OCI-LY3 (cell line): ENCODE measurements around the gene RBMS3.

Experiments used
- H2AFZ ChIP-seq: fragments of 200-600, 300-600 bp; shearing (Covaris generic); 2 replicates; pipeline ENCODE4 v1.6.0; 2014; ENCODE audit warnings: antibody characterized with exemption, low read depth, low read length
- H3K27ac ChIP-seq: fragments of 200-600, 300-600 bp; sonication (generic); 2 replicates; pipeline ENCODE4 v1.5.1; 2014; ENCODE audit warnings: mild to moderate bottlenecking, low read length, moderate library complexity, mixed read lengths
- H3K27me3 ChIP-seq: fragments of 200-600, 300-600 bp; sonication (generic); 2 replicates; pipeline ENCODE4 v1.6.1; 2014; ENCODE audit warnings: low read depth, low read length, mixed read lengths
- H3K36me3 ChIP-seq: fragments of 200-600, 300-600 bp; sonication (generic); replicated peaks from 2 replicates; pipeline ENCODE3; 2014; ENCODE audit warnings: low read depth, low read length, mixed read lengths
- H3K4me1 ChIP-seq: fragments of 300-600, 200-600 bp; sonication (generic); 2 replicates; pipeline ENCODE4 v1.6.1; 2014; ENCODE audit warnings: low read length, mixed read lengths
- H3K4me2 ChIP-seq: fragments of 200-600, 300-600 bp; sonication (generic); 2 replicates; pipeline ENCODE4 v1.6.1; 2014; ENCODE audit warnings: low read length, mixed read lengths
- H3K4me3 ChIP-seq: fragments of 300-600, 200-600 bp; sonication (generic); 2 replicates; pipeline ENCODE4 v1.5.1; 2014; ENCODE audit warnings: antibody characterized with exemption, mild to moderate bottlenecking, low read length, moderate library complexity
- H3K79me2 ChIP-seq: fragments of 300-600, 200-600 bp; shearing (Covaris generic); 2 replicates; pipeline ENCODE4 v1.6.1; 2014; ENCODE audit warnings: mild to moderate bottlenecking, low read length, mixed read lengths
- H3K9ac ChIP-seq: fragments of 300-600, 200-600 bp; shearing (Covaris generic); 2 replicates; pipeline ENCODE4 v1.6.0; 2014; ENCODE audit warnings: mild to moderate bottlenecking, low read length, moderate library complexity
- H3K9me3 ChIP-seq: fragments of 200-600, 300-600 bp; shearing (Covaris generic); 2 replicates; pipeline ENCODE4 v1.6.1; 2014; ENCODE audit warnings: low read length, mixed read lengths; ENCODE audit not compliant: insufficient read depth
- H4K20me1 ChIP-seq: fragments of 200-600, 300-600 bp; sonication (generic); 2 replicates; pipeline ENCODE4 v1.6.1; 2016; ENCODE audit warnings: low read length, mixed read lengths; ENCODE audit not compliant: insufficient read depth
- CTCF ChIP-seq: fragments of 200-600, 300-600 bp; sonication (generic); IDR thresholded peaks from 2 replicates; pipeline ENCODE4 v1.5.1; 2014; ENCODE audit warnings: antibody characterized with exemption, low read length, low read depth
- EZH2phosphoT487 ChIP-seq: fragments of 200-600 bp; shearing (Covaris generic); IDR thresholded peaks from 2 replicates; pipeline ENCODE4 v1.6.1; 2018; ENCODE audit warnings: antibody characterized with exemption, mixed run types, low read depth

RBMS3 gene

DNA sequence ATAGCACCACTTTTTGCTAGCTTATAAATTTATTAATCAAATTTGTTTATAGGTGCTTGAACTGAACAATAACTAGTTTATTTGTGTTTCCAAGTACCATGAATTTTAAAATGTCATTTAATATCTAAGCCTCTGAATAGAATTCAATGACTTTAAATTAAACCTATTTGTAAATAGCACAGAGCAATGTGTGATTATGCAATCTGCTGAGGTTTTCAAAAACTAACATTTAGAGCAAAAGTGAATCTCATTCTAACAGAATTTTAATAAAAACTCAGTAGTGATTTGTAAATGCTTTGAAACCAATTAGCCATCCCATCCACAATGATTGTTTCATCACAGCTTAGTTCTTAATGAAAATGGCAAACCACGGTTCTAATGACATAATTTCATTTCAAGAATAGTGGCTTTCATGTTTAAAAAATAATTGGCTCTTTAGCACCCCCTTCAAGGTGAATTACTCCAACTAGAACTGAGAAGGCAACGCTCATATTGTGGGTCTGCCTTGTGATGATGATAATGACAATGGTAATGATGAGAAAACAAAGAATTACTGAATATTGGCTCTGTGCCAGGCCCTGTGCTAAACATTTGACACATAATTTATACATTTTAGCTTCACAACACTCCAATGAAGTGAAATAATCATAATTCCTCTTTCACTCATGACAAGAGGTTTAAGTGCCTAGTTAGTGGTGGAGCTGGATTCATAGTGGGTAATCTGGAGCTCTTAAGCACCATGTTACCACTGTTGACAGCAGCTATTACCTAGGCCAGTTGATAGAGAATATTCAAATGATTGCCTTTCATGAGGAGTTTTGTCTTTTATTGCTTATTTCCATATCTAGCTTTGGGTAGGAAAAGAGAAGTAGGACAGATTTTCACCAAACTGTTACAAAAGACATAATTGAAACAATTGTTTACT lies 145.7 kb downstream of the RBMS3 start:
- Histone ChIP-seq H3K9me3 (no peaks in the 10 kb centered on the region), H3K27ac (no peak overlapping the region), H3K4me1 (peaks cover 42% of the 10 kb centered on the region), H2AFZ (no peak overlapping the region), H3K4me3 (no peak overlapping the region), H3K9ac (no peak overlapping the region), H3K27me3 (0 out of 2 replicates have a peak, but pooled peaks cover 2% of the 10 kb centered on the region), H4K20me1 (no peaks in the 10 kb centered on the region), H3K79me2 (no peaks in the 10 kb centered on the region), H3K4me2 (no peak overlapping the region), H3K36me3 (no peaks in the 10 kb centered on the region)
- TF ChIP-seq CTCF (peak; percentile 29), EZH2phosphoT487 (no peak)

GRCh38 chr3:29427266-29428103 lies 146.6 kb downstream of the RBMS3 start:
- Histone ChIP-seq H3K4me2 (peak overlapping the region; percentile 47), H3K27me3 (no peaks in the 10 kb centered on the region), H3K9ac (no peak overlapping the region), H3K4me1 (peaks cover 42% of the 10 kb centered on the region), H3K4me3 (no peak overlapping the region), H3K9me3 (no peaks in the 10 kb centered on the region), H3K27ac (no peak overlapping the region), H4K20me1 (no peaks in the 10 kb centered on the region), H3K79me2 (no peaks in the 10 kb centered on the region), H3K36me3 (no peaks in the 10 kb centered on the region), H2AFZ (no peak overlapping the region)
- TF ChIP-seq CTCF (peak; percentile 34), EZH2phosphoT487 (no peak)

DNA sequence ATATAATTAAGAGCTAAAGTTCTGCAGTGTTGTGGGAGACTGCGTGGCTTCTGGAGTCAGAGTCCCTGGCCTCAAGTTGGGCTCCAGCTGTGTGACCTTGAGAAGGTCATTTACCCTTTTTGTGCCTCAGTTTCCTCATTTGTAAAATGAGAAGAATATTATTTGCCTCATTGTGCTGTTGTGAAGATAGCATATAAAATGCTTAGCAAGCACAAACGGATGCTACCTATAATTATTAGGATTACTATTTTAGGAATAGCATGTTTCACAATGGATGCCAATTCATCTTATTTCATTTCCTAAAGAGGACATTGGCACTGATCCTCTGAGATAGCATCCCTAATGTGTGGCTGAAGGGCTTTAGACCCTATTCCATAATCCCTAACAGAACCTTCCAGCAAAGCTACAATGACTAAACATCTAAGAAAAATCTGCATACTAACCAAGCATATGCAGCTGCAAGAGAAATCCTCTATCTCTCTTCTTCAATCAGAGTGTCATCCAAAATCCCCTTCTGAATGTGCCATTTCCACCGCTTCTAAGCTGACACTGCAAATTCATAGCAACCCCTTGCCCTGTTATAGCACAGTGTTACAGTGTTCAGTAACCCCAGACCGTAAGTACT lies 148.3 kb downstream of the RBMS3 start:
- peaks cover 5% of the 10 kb centered on the region; the same call in 1 of the 2 replicates for H3K27me3 ChIP-seq
- no peak overlapping the region for H2AFZ ChIP-seq
- peak overlapping the region; percentile 47; the same call in 1 of the 2 replicates for H3K4me2 ChIP-seq
- H3K79me2 ChIP-seq = no peaks in the 10 kb centered on the region
- no peak overlapping the region for H3K4me3 ChIP-seq
- no peak for TF ChIP-seq EZH2phosphoT487
- no peak for TF ChIP-seq CTCF
- no peaks in the 10 kb centered on the region for H3K36me3 ChIP-seq
- no peaks in the 10 kb centered on the region for H4K20me1 ChIP-seq
- peaks cover 42% of the 10 kb centered on the region for H3K4me1 ChIP-seq
- H3K9ac ChIP-seq = no peak overlapping the region
- H3K9me3 ChIP-seq = no peaks in the 10 kb centered on the region
- no peak overlapping the region for H3K27ac ChIP-seq
